Measurements from ENCODE around the gene COPZ2.
"Not testable (repeated sequence)": the region's sequence is repeated elsewhere in the genome, so short reads cannot be mapped to it uniquely, and the experiment has no call there.

Gene COPZ2

GRCh38 chr17:48006936-48007709 lies 30.5 kb downstream of the COPZ2 start:
- no peak for DNase-seq (ENCODE audit: low read depth)

- no peak for DNase-seq (ENCODE audit: low read depth)
These were observed 32.6 kb downstream of the COPZ2 start for GRCh38 chr17:48004983-48005382.

GRCh38 chr17:48003417-48004151 lies 34.0 kb downstream of the COPZ2 start:
- no peak for DNase-seq (ENCODE audit: low read depth)

GRCh38 chr17:48002916-48003416 lies 34.6 kb downstream of the COPZ2 start:
- DNase-seq (ENCODE audit: low read depth): no peak

GRCh38 chr17:48002266-48002915 lies 35.2 kb downstream of the COPZ2 start:
- no peak for DNase-seq (ENCODE audit: low read depth)

GRCh38 chr17:48001657-48002056 lies 35.9 kb downstream of the COPZ2 start:
- DNase-seq (ENCODE audit: low read depth): not testable (repeated sequence)

- no peak for DNase-seq (ENCODE audit: low read depth)
These were observed 36.4 kb downstream of the COPZ2 start for GRCh38 chr17:48001197-48001596.

- DNase-seq (ENCODE audit: low read depth): no peak
These were observed 38.0 kb downstream of the COPZ2 start for GRCh38 chr17:47999582-47999981.

GRCh38 chr17:47998044-47998443 lies 39.6 kb downstream of the COPZ2 start:
- no peak for DNase-seq (ENCODE audit: low read depth)

- DNase-seq (ENCODE audit: low read depth): no peak
These were observed 40.0 kb downstream of the COPZ2 start for GRCh38 chr17:47997586-47997985.

- no peak for DNase-seq (ENCODE audit: low read depth)
These were observed 41.4 kb downstream of the COPZ2 start for GRCh38 chr17:47996201-47996600.

GRCh38 chr17:47995241-47995935 lies 42.2 kb downstream of the COPZ2 start:
- DNase-seq (ENCODE audit: low read depth): no peak

GRCh38 chr17:47994724-47995123 lies 42.9 kb downstream of the COPZ2 start:
- DNase-seq (ENCODE audit: low read depth): no peak

GRCh38 chr17:47993964-47994363 lies 43.6 kb downstream of the COPZ2 start:
- no peak for DNase-seq (ENCODE audit: low read depth)

- no peak for DNase-seq (ENCODE audit: low read depth)
These were observed 44.5 kb downstream of the COPZ2 start for GRCh38 chr17:47993031-47993564.

- no peak for DNase-seq (ENCODE audit: low read depth)
These were observed 45.4 kb downstream of the COPZ2 start for GRCh38 chr17:47992216-47992615.

GRCh38 chr17:47990962-47991731 lies 46.5 kb downstream of the COPZ2 start:
- DNase-seq (ENCODE audit: low read depth): no peak

GRCh38 chr17:47989700-47990099 lies 47.9 kb downstream of the COPZ2 start:
- DNase-seq (ENCODE audit: low read depth): no peak

GRCh38 chr17:47989159-47989558 lies 48.4 kb downstream of the COPZ2 start:
- no peak for DNase-seq (ENCODE audit: low read depth)

GRCh38 chr17:47988445-47988844 lies 49.2 kb downstream of the COPZ2 start:
- not testable (repeated sequence) for DNase-seq (ENCODE audit: low read depth)

- no peak for DNase-seq (ENCODE audit: low read depth)
These were observed 50.3 kb downstream of the COPZ2 start for GRCh38 chr17:47987240-47987835.

Measured in non-pigmented ciliary epithelial cell (primary cell).